Naive thymus-derived CD4-positive, alpha-beta T cell (primary cell): ENCODE measurements around the gene TELO2. TPM values are rescaled to one million over a fixed set of nuclear protein-coding genes. Genes with fewer than 3 reads are reported as not detected.
"Not testable (repeated sequence)": the region's sequence is repeated elsewhere in the genome, so short reads cannot be mapped to it uniquely, and the experiment has no call there.

ENCODE experiments used
- ATAC-seq: fragments of 150-1000 bp; cut with Tn5 transposase; 2 replicates; pipeline ENCODE4 v1.10.0; 2021; ENCODE audit warnings: mild to moderate bottlenecking, moderate library complexity
- CTCF ChIA-PET: fragments of 350-600 bp; sonication (Branson Sonifier 250); formaldehyde crosslinking; loops from one replicate; lab custom pipeline; 2021; ENCODE audit warnings: antibody characterized with exemption; lab: Charles Lee
- POLR2A ChIA-PET: fragments of 350-600 bp; sonication (Branson Sonifier 250); formaldehyde crosslinking; loops from one replicate; lab custom pipeline; 2021; ENCODE audit warnings: antibody characterized with exemption, inconsistent platforms; lab: Charles Lee
- DNase-seq, 9 donors: peaks; one replicate each; pipeline versions ENCODE4 v3.0.0 to v3.0.0-alpha.2; 2020 to 2022; ENCODE audit warnings: mixed read lengths in 1 of 9
- H3K27ac ChIP-seq: one replicate; pipeline ENCODE4 v1.7.0; 2013; ENCODE audit warnings: mild to moderate bottlenecking, low read depth, low read length, moderate library complexity
- H3K27me3 ChIP-seq, 2 donors: one replicate each; pipeline ENCODE4 v1.7.0; 2013; ENCODE audit warnings: low read length in 2 of 2, mild to moderate bottlenecking in 2 of 2, moderate library complexity in 2 of 2; ENCODE audit not compliant: control insufficient read depth in 2 of 2, insufficient read depth in 2 of 2
- H3K36me3 ChIP-seq, 3 experiments: 1 replicate in 2 of 3; 2 replicates in 1 of 3; pipeline ENCODE4 v1.7.0; 2013; ENCODE audit warnings: low read length in 3 of 3, mild to moderate bottlenecking in 3 of 3, moderate library complexity in 1 of 3; ENCODE audit not compliant: insufficient read depth in 3 of 3, control insufficient read depth in 2 of 3
- H3K4me1 ChIP-seq, 2 donors: one replicate each; pipeline ENCODE4 v1.7.0; 2013; ENCODE audit warnings: low read length in 2 of 2, mild to moderate bottlenecking in 2 of 2, moderate library complexity in 1 of 2; ENCODE audit not compliant: control insufficient read depth in 2 of 2, insufficient read depth in 2 of 2
- H3K4me3 ChIP-seq: 2 replicates; pipeline ENCODE4 v1.7.0; 2013; ENCODE audit warnings: mild to moderate bottlenecking, low read length
- H3K9me3 ChIP-seq, 3 experiments: 1 replicate in 2 of 3; 2 replicates in 1 of 3; pipeline ENCODE4 v1.7.0; 2013; ENCODE audit warnings: low read length in 3 of 3; ENCODE audit not compliant: control insufficient read depth in 2 of 3
- H3K27ac Mint-ChIP-seq, 9 donors: one replicate each; pipeline ENCODE4 v1.8.0; 2020 to 2022; ENCODE audit warnings: mixed read lengths in 9 of 9, mild to moderate bottlenecking in 8 of 9, moderate library complexity in 5 of 9, inconsistent platforms in 2 of 9
- H3K27me3 Mint-ChIP-seq, 5 donors: one replicate each; pipeline ENCODE4 v1.8.0; 2021 to 2022; ENCODE audit warnings: mixed read lengths in 5 of 5, mild to moderate bottlenecking in 1 of 5
- H3K36me3 Mint-ChIP-seq, 5 donors: one replicate each; pipeline ENCODE4 v1.8.0; 2020 to 2022; ENCODE audit warnings: mixed read lengths in 5 of 5, mild to moderate bottlenecking in 3 of 5, inconsistent platforms in 1 of 5
- H3K4me1 Mint-ChIP-seq, 7 donors: one replicate each; pipeline ENCODE4 v1.8.0; 2020 to 2022; ENCODE audit warnings: mixed read lengths in 7 of 7, mild to moderate bottlenecking in 3 of 7, inconsistent platforms in 1 of 7
- H3K4me3 Mint-ChIP-seq, 10 donors: one replicate each; pipeline ENCODE4 v1.8.0; 2020 to 2022; ENCODE audit warnings: mild to moderate bottlenecking in 10 of 10, mixed read lengths in 10 of 10, moderate library complexity in 6 of 10, inconsistent platforms in 2 of 10
- H3K9me3 Mint-ChIP-seq, 11 donors: one replicate each; pipeline ENCODE4 v1.8.0; 2020 to 2022; ENCODE audit warnings: mixed read lengths in 11 of 11, mild to moderate bottlenecking in 4 of 11, inconsistent platforms in 1 of 11, moderate library complexity in 1 of 11
- intact Hi-C, 2 donors: fragments of 100-400 bp; cut with micrococcal nuclease; formaldehyde crosslinking; loops; one replicate each; pipeline ENCODE4 v1.15.1; 2023
- polyA plus RNA-seq, 2 donors: library from polyadenylated mRNA; unstranded; fragments of 300-500 nt; fragmentation: Illumina TruSeq; gene quantifications; one replicate each; pipeline ENCODE4 v1.2.3, GENCODE V29; 2021
- total RNA-seq, 6 experiments: library from RNA in 5 of 6; stranded (reverse) in 5 of 6; gene quantifications; 1 replicate in 5 of 6; 2 replicates in 1 of 6; pipeline ENCODE4 v1.2.3 and lab custom pipeline; 2021 to 2026

The TELO2 gene
- total and polyA plus RNA-seq, 7 experiments from 2014 or later = 10.5 to 58.9 (median 50.2) TPM

DNA sequence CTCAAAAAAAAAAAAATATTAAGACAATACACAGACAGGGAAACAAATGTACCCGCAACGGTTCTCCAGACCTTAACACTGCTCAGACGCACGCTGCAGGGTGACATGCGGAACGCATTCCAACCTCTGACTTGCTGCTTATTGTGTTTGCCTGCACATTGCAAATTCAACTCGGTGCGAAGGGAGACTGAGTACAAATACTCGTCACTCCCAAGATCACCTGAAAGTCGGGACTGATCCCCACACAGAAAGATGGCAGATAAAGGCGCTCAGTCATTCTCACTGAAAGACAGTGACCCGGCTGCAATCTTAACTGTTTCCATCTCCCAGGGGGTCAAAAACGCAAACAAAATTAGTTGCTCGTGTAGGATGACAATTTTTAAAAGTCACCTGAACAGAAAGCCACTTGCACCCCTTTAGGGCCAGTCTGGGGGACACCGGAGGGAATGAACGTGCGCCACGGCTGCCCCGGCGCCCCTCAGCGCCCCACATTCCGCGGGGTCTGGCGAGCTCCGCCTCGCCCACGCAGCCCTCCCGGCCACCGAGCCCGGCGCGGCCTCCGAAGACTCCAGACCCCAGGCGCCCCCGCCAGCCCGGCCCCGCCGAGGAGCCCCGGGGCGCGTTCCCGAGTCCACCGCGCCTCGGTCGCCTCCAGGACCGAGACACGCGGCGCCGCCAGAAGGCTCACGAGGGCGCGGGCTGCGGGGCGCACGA lies 18.9 kb upstream of the TELO2 start:
- ChIA-PET CTCF (no interaction called here), POLR2A (no interaction called here)
- Mint-ChIP-seq H3K27ac (peak overlapping the region in 6 of 9 donors; percentile 21 to 74 (median 54)), H3K4me3 (peak overlapping the region; percentile 70 to 86 (median 82)), H3K36me3 (no peaks in the 10 kb centered on the region), H3K4me1 (peaks cover 20 to 57% (median 46%) of the 10 kb centered on the region in 7 donors), H3K27me3 (no peaks in the 10 kb centered on the region), H3K9me3 (no peaks in the 10 kb centered on the region)
- Histone ChIP-seq H3K27ac (peak overlapping the region; percentile 100), H3K4me3 (peak overlapping the region; percentile 67), H3K4me1 (peaks cover 13 to 20% of the 10 kb centered on the region in 2 donors), H3K27me3 (no peaks in the 10 kb centered on the region), H3K36me3 (no peaks in the 10 kb centered on the region), H3K9me3 (no peaks in the 10 kb centered on the region)
- ATAC-seq = no peak
- intact Hi-C loops = loop anchor here (2.0 to 10.0 kb wide), 4 partner anchors 53 to 299 kb away; partner anchors contain the start of genes CRAMP1 (in 1 of the 2), EME2 (in 1 of the 2), IFT140 (in 1 of the 2) and MRPS34 (in 1 of the 2)
- DNase-seq = peak in 1 of 9 donors; percentile 32

DNA sequence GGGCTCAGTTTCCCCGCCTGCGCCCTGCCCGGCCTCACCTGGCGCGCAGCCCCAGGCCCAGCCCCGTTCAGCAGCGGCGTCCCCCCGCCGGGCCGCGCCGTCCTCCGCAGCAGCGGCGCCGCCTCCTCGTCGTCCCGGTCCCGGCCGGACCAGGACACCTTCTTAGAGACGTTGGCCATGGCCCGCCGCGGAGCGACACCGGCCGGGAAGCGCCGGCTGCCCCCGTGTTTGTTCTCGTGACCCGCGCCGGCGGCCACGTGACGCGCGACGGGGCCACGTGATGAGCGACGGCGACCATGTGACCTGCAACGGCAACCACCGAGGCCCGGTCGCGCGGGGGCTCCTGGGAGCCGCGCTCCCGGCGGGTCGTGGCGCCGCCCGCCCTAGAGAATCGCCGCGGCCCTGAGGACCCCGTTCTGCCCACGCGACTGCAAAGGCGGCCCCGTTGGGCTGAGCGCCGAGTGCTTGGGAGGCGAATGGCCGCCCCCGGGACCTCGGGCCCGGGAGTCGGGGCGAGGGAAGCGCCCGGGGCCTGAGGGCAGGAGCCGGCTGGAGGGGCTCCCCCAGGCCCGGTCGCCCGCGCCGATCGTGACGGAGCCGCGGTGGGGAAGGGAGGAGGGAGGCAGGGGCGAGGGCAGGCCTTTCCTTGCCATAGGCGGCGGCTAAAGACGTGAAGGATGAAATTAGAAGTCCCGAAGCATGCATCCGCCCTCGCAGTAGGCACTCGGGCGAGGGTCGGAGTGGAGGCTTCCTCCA lies 18.2 kb upstream of the TELO2 start, which contains the start of gene CLCN7:
Gene CLCN7 (minus strand): TSS at position 233 of the 756 bp plus-strand sequence. CDS start 54 bp downstream, at position 179.
- peak within 1 kb of the TSS; percentile 77 to 95 (median 88) for H3K27ac Mint-ChIP-seq
- peaks cover 13 to 20% of the 10 kb centered on the region in 2 donors for H3K4me1 ChIP-seq
- peak within 1 kb of the TSS; percentile 100 for H3K27ac ChIP-seq
- H3K36me3 Mint-ChIP-seq = no peaks in the 10 kb centered on the region
- peak; percentile 91 for ATAC-seq
- no peaks in the 10 kb centered on the region for H3K9me3 ChIP-seq
- H3K36me3 ChIP-seq = no peaks in the 10 kb centered on the region
- H3K4me3 Mint-ChIP-seq = peak within 1 kb of the TSS; percentile 80 to 90 (median 85)
- CTCF ChIA-PET = no interaction called here
- H3K4me3 ChIP-seq = peak within 1 kb of the TSS; percentile 67
- H3K9me3 Mint-ChIP-seq = no peaks in the 10 kb centered on the region
- intact Hi-C loops = loop anchor here (1.0 to 10.0 kb wide), 9 partner anchors 18 to 298 kb away; partner anchors contain the start of genes CRAMP1 (in 2 of the 2), IFT140 (in 2 of the 2), TELO2 (in 2 of the 2) and TMEM204 (in 2 of the 2)
- peak; percentile 79 to 95 (median 84) for DNase-seq
- H3K27me3 ChIP-seq = no peaks in the 10 kb centered on the region
- peaks cover 18 to 52% (median 42%) of the 10 kb centered on the region in 7 donors for H3K4me1 Mint-ChIP-seq
- no peaks in the 10 kb centered on the region for H3K27me3 Mint-ChIP-seq
- POLR2A ChIA-PET = interaction anchor here (0.6 kb wide), 1 partner anchor 247 kb away, joined by 4 read pairs; no protein-coding TSS in a partner anchor

DNA sequence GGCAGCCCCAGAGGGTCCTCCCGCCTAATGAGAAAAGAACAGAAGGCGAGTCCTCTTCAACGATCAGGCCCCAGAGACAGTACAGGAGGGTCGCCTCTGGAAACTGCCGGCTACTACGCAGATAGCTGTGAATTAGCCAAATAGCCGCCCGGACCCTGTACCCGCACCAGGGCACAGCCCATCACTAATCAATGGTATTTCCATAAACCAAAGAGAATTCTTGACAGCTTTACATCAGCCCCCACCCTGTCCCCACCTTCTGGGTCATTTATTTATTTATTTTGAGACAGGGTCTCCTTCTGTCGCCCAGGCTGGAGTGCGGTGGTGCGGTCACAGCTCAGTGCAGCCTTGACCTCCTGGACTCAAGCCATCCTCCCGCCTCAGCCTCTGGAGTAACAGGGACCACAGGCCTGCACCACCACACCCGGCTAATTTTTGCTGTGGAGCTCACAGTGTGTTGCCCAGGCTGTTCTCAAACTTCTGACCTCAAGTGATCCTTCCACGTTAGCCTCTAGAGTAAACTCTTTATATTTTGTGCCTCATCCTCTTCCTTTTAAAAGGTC lies 17.5 kb upstream of the TELO2 start:
- intact Hi-C loops = loop anchor here (1.0 to 10.0 kb wide), 9 partner anchors 18 to 297 kb away; partner anchors contain the start of genes CRAMP1 (in 2 of the 2), IFT140 (in 2 of the 2), TELO2 (in 2 of the 2) and TMEM204 (in 2 of the 2)
- H3K27me3 Mint-ChIP-seq = no peaks in the 10 kb centered on the region
- H3K4me3 Mint-ChIP-seq = peak overlapping the region; percentile 79 to 90 (median 85)
- ChIA-PET CTCF (no interaction called here), POLR2A (interaction anchor here (0.6 to 1.4 kb wide), 4 partner anchors 18 to 246 kb away, joined by 3 to 6 read pairs (median 4); partner anchors contain the start of genes IFT140 and TELO2)
- no peaks in the 10 kb centered on the region for H3K36me3 ChIP-seq
- H3K36me3 Mint-ChIP-seq = no peaks in the 10 kb centered on the region
- no peak for ATAC-seq
- peak overlapping the region; percentile 67 for H3K4me3 ChIP-seq
- peaks cover 13 to 46% (median 35%) of the 10 kb centered on the region in 7 donors for H3K4me1 Mint-ChIP-seq
- no peaks in the 10 kb centered on the region for H3K9me3 Mint-ChIP-seq
- H3K4me1 ChIP-seq = peaks cover 13 to 20% of the 10 kb centered on the region in 2 donors
- peak overlapping the region; percentile 100 for H3K27ac ChIP-seq
- no peak for DNase-seq
- peak overlapping the region; percentile 77 to 95 (median 88) for H3K27ac Mint-ChIP-seq
- H3K9me3 ChIP-seq = no peaks in the 10 kb centered on the region
- no peaks in the 10 kb centered on the region for H3K27me3 ChIP-seq

DNA sequence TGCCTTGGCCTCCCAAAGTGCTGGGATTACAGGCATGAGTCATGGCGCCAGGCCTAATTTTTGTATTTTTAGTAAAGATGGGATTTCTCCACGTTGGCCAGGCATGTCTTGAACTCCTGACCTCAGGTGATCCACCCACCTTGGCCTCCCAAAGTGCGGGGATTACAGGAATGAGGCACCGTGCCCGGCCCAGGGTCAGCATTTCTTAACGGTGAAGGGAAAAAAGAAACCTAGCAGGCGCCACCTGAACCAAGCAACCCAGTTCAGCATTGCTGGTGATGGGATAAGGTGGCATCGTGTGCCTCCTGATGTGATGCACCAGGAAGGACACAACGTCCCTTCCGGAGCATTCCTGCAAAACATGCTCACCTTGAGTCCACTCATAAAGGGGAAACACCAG lies 16.1 kb upstream of the TELO2 start:
- Histone ChIP-seq H3K27ac (no peak overlapping the region), H3K27me3 (no peaks in the 10 kb centered on the region), H3K36me3 (no peaks in the 10 kb centered on the region), H3K9me3 (no peaks in the 10 kb centered on the region), H3K4me3 (no peak overlapping the region), H3K4me1 (peaks cover 13 to 20% of the 10 kb centered on the region in 2 donors)
- intact Hi-C loops = loop anchor here in 1 of 2 donors (10.0 kb wide), 1 partner anchor 58 kb away; the partner anchor contains the start of gene TMEM204
- Mint-ChIP-seq H3K36me3 (no peaks in the 10 kb centered on the region), H3K4me3 (peak overlapping the region in 2 of 10 donors; percentile 29 to 82), H3K27ac (peak overlapping the region in 1 of 9 donors; percentile 67), H3K27me3 (peaks cover 0 to 3% (median 0%) of the 10 kb centered on the region in 5 donors), H3K4me1 (peaks cover 9 to 32% (median 21%) of the 10 kb centered on the region in 7 donors), H3K9me3 (no peaks in the 10 kb centered on the region)
- no peak for DNase-seq
- ChIA-PET POLR2A (interaction anchor here (1.9 kb wide), 1 partner anchor 16 kb away, joined by 4 read pairs; no protein-coding TSS in a partner anchor), CTCF (no interaction called here)
- ATAC-seq = no peak

DNA sequence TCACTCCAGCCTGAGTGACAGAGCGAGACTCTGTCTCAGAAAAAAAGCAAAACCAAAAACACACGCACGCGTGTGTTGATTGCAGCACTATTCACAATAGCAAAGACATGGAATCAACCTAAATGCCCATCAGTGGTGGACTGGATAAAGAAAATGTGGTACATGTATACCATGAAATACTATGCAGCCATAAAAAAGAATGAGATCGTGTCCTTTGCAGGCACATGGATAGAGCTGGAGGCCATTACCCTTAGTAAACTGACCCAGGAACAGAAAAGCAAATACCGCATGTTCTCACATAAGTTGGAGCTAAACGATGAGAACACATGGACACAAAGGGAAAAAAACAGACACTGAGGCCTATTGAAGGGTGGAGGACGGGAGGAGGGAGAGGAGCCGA lies 14.2 kb upstream of the TELO2 start:
- CTCF ChIA-PET, H3K27me3 ChIP-seq, H3K9me3 Mint-ChIP-seq, DNase-seq, ATAC-seq, H3K9me3 ChIP-seq, H3K4me3 ChIP-seq, H3K27ac Mint-ChIP-seq, H3K27ac ChIP-seq, H3K4me3 Mint-ChIP-seq, H3K36me3 ChIP-seq, H3K36me3 Mint-ChIP-seq, H3K27me3 Mint-ChIP-seq: not testable (repeated sequence)
- H3K4me1 Mint-ChIP-seq = peaks cover 0 to 15% (median 11%) of the 10 kb centered on the region in 7 donors
- intact Hi-C loops = loop anchor here in 1 of 2 donors (10.0 kb wide), 1 partner anchor 56 kb away; the partner anchor contains the start of gene TMEM204
- POLR2A ChIA-PET = interaction anchor here (0.7 to 1.7 kb wide), 2 partner anchors 59 to 533 kb away, joined by 3 to 5 read pairs; no protein-coding TSS in a partner anchor
- H3K4me1 ChIP-seq = peaks cover 10% of the 10 kb centered on the region in 2 donors
